SK-N-SH treated with all-trans-retinoic acid at 6 μM for 48 hours (cell line): ENCODE measurements around the gene CPNE5.

ENCODE experiments used
- ATAC-seq: fragments of 200-7000 bp; cut with Tn5 transposase; 3 replicates; pipeline ENCODE4 v1.9.1; 2020; ENCODE audit warnings: mild to moderate bottlenecking, moderate library complexity
- ARNTL ChIP-seq: fragments of 450-650 bp; formaldehyde crosslinking; IDR thresholded peaks from 2 replicates; pipeline ENCODE4 v1.5.0; 2020; ENCODE audit warnings: low read depth, mild to moderate bottlenecking, moderate library complexity, borderline replicate concordance
- BACH2 ChIP-seq: fragments of 250-450 bp; sonication (Bioruptor Pico); IDR thresholded peaks from 2 replicates; pipeline ENCODE4 v1.9.0; 2021; ENCODE audit warnings: mild to moderate bottlenecking, borderline replicate concordance
- CREB5 ChIP-seq: fragments of 250-450 bp; sonication (Bioruptor Pico); IDR thresholded peaks from 2 replicates; pipeline ENCODE4 v1.5.1; 2020; ENCODE audit warnings: low read depth, mild to moderate bottlenecking, moderate library complexity
- ESRRG ChIP-seq: fragments of 250-450 bp; sonication (Bioruptor Pico); IDR thresholded peaks from 2 replicates; pipeline ENCODE4 v1.6.1; 2021; ENCODE audit warnings: mild to moderate bottlenecking
- GLIS3 ChIP-seq: fragments of 250-450 bp; sonication (Bioruptor Pico); IDR thresholded peaks from 2 replicates; pipeline ENCODE4 v1.5.0; 2020; ENCODE audit warnings: mild to moderate bottlenecking, moderate library complexity
- OSR1 ChIP-seq: fragments of 250-450 bp; sonication (Bioruptor Pico); IDR thresholded peaks from 2 replicates; pipeline ENCODE4 v1.8.0; 2022; ENCODE audit warnings: moderate library complexity, mild to moderate bottlenecking, inconsistent platforms
- PATZ1 ChIP-seq: fragments of 250-450 bp; sonication (Bioruptor Pico); IDR thresholded peaks from 2 replicates; pipeline ENCODE4 v1.8.0; 2020; ENCODE audit warnings: mild to moderate bottlenecking, moderate library complexity, borderline replicate concordance
- PPARA ChIP-seq: fragments of 250-450 bp; sonication (Bioruptor Pico); IDR thresholded peaks from 2 replicates; pipeline ENCODE4 v1.5.0; 2020; ENCODE audit warnings: mild to moderate bottlenecking, borderline replicate concordance
- RARB ChIP-seq: fragments of 250-450 bp; sonication (Bioruptor Pico); IDR thresholded peaks from 2 replicates; pipeline ENCODE4 v1.8.0; 2021; ENCODE audit warnings: mild to moderate bottlenecking, moderate library complexity
- SNAI2 ChIP-seq: fragments of 250-450 bp; sonication (Bioruptor Pico); IDR thresholded peaks from 2 replicates; pipeline ENCODE4 v1.5.0; 2020; ENCODE audit warnings: mild to moderate bottlenecking, moderate library complexity
- TCF4 ChIP-seq: fragments of 250-450 bp; sonication (Bioruptor Pico); IDR thresholded peaks from 2 replicates; pipeline ENCODE4 v1.8.0; 2021; ENCODE audit warnings: mild to moderate bottlenecking, moderate library complexity, borderline replicate concordance
- TSHZ2 ChIP-seq: fragments of 250-450 bp; sonication (Bioruptor Pico); IDR thresholded peaks from 2 replicates; pipeline ENCODE4 v1.5.0; 2020; ENCODE audit warnings: mild to moderate bottlenecking, moderate library complexity
- ZFP3 ChIP-seq: fragments of 250-450 bp; sonication (Bioruptor Pico); IDR thresholded peaks from 2 replicates; pipeline ENCODE4 v1.5.0; 2020; ENCODE audit warnings: mild to moderate bottlenecking, moderate library complexity
- ZFP30 ChIP-seq: fragments of 450-650 bp; formaldehyde crosslinking; IDR thresholded peaks from 2 replicates; pipeline ENCODE4 v1.5.0; 2022; ENCODE audit warnings: mild to moderate bottlenecking, moderate library complexity
- ZNF565 ChIP-seq: fragments of 450-650 bp; formaldehyde crosslinking; conservative IDR thresholded peaks from 2 replicates; pipeline ENCODE4 v1.5.0; 2020; ENCODE audit warnings: low read depth, mild to moderate bottlenecking, moderate library complexity
- ZNF8 ChIP-seq: fragments of 450-650 bp; formaldehyde crosslinking; IDR thresholded peaks from 2 replicates; pipeline ENCODE4 v1.5.0; 2020; ENCODE audit warnings: mild to moderate bottlenecking, moderate library complexity

The CPNE5 gene

GRCh38 chr6:36698196-36698595, 141.0 kb downstream of the CPNE5 start (continued):
- no peak for TF ChIP-seq CREB5 (CRISPR knock-in tag)
- no peak for TF ChIP-seq OSR1 (CRISPR knock-in tag)
- TF ChIP-seq GLIS3, result no peak
- TF ChIP-seq ARNTL (CRISPR knock-in tag), result no peak

GRCh38 chr6:36697481-36697903, 141.8 kb downstream of the CPNE5 start, which contains the start of gene RAB44:
RAB44 (plus strand) TSS chr6:36697826; CDS start chr6:36704236, 6,410 bp downstream.
- no peak for TF ChIP-seq PATZ1 (CRISPR knock-in tag)
- TF ChIP-seq TCF4 (CRISPR knock-in tag), result no peak
- TF ChIP-seq ZNF8 (CRISPR knock-in tag), result no peak
- no peak for TF ChIP-seq ZFP3 (CRISPR knock-in tag)
- no peak for TF ChIP-seq BACH2 (CRISPR knock-in tag)
- TF ChIP-seq SNAI2, result no peak
- no peak for TF ChIP-seq ARNTL (CRISPR knock-in tag)
- TF ChIP-seq TSHZ2 (CRISPR knock-in tag), result no peak
- TF ChIP-seq OSR1 (CRISPR knock-in tag), result no peak
- TF ChIP-seq ZFP30 (CRISPR knock-in tag), result no peak
- TF ChIP-seq PPARA (CRISPR knock-in tag), result no peak
- TF ChIP-seq CREB5 (CRISPR knock-in tag), result no peak
- no peak for TF ChIP-seq RARB (CRISPR knock-in tag)
- no peak for TF ChIP-seq ESRRG (CRISPR knock-in tag)
- ATAC-seq, result no peak

GRCh38 chr6:36695414-36695813, 143.8 kb downstream of the CPNE5 start:
- ATAC-seq, result no peak

More at GRCh38 chr6:36695414-36695813, 143.8 kb downstream of the CPNE5 start:
- TF ChIP-seq ZNF565 (CRISPR knock-in tag) (no peak), PATZ1 (CRISPR knock-in tag) (no peak), TSHZ2 (CRISPR knock-in tag) (no peak)
- TF ChIP-seq, all 23 proteins: peak for 0
